ENCODE data around the gene ZFAND6.
"Not testable (repeated sequence)": the region's sequence is repeated elsewhere in the genome, so short reads cannot be mapped to it uniquely, and the experiment has no call there.

Gene ZFAND6

DNA sequence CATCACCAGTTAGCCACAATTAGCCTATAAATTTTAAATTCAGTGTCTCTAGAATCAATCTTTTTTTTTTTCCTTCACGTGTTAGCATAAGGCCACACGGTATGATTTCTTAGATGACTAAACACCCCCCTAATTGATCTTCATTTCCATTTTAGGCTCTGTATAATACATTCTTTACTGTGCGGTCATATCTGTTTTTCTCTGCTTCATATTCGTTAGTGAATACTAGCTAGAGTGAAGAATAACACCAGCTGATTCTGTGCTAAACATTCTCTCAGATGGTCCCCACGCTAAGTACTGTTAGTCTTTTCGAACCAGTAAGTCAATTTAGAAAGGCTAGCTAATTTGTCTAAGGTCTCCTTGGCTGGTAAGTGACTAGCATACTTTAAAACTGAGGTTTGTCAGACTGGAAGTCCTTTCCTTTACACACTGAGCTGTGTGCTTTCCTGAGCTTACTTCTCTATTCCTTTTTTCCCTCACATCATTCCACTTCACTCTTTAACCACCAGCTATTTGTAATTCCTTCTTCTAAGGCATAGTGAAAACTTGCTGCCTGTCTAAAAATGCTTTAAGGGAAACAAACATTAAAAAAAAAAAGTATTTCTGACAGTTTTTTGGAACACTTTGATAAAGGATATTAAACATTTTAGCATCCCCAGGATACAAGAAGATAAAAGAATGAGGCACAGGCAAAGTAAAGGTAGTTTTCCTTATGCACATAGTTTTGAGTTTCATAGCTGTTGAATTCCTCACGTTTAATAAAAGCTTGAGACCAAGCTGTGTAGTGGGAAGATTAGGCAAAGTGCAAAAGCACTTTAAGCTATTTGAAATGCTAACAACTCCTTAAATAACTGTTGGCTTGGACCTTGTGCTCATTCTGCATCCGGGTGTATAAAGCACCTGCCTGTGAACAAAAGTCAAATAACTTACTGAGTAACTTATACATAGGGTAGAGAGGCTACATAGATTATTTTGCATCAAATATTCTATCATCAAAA, 17.1 kb downstream of the ZFAND6 start:
- Histone ChIP-seq H3K9me3 (ENCODE audit: control insufficient read depth, insufficient read depth, low read length) (no peaks in the 10 kb centered on the region), H3K4me3 (ENCODE audit: low read depth, low read length) (no peak overlapping the region), H3K36me3 (ENCODE audit: control insufficient read depth, insufficient read depth, low read length) (no peaks in the 10 kb centered on the region), H3K4me1 (ENCODE audit: control insufficient read depth, insufficient read depth, low read length) (peaks cover 16% of the 10 kb centered on the region), H3K9ac (ENCODE audit: low read depth, low read length) (no peak overlapping the region), H3K27me3 (ENCODE audit: control insufficient read depth, insufficient read depth, low read length) (no peaks in the 10 kb centered on the region)

DNA sequence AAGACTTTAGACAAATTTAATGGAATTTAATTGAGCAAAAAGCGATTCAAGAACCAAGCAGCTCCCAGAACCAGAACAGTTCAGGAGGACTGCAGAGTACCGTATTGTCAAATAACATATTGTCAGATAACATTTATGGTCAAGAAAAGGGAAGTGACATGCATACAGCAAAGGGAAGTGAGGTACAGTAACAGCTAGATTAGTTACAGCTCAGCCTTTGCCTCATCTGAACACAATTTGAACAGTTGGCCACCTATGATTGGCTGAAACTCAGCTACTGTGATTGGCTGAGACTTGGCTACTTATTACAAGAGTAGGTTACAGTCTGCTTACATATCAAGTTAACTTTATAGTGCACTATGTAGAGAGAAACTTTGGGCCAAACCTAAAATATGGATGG, 21.9 kb downstream of the ZFAND6 start:
- no peaks in the 10 kb centered on the region for H3K36me3 ChIP-seq (ENCODE audit: control insufficient read depth, insufficient read depth, low read length)
- H3K27me3 ChIP-seq (ENCODE audit: control insufficient read depth, insufficient read depth, low read length) = no peaks in the 10 kb centered on the region
- peaks cover 10% of the 10 kb centered on the region for H3K4me1 ChIP-seq (ENCODE audit: control insufficient read depth, insufficient read depth, low read length)
- H3K4me3 ChIP-seq (ENCODE audit: low read depth, low read length) = no peak overlapping the region
- no peak overlapping the region for H3K9ac ChIP-seq (ENCODE audit: low read depth, low read length)
- no peaks in the 10 kb centered on the region for H3K9me3 ChIP-seq (ENCODE audit: control insufficient read depth, insufficient read depth, low read length)

DNA sequence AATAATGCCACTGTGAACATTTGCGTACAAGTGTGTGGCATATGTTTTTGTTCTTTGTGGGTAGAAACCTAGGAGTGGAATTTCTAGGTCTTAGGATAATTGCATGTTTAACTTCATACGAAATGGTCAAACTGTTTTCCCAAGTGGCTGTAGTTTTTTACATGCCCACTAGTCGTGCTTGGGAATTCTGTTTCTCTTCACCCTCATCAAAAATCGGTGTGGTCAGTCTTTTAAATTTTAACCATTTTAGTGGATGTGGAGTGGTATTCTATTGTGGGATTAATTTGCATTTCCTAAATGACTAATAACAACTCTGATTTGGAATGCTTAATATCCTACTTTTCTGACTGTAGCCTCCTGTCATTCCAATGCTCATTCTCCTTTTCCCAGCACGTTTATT, 27.6 kb downstream of the ZFAND6 start:
- H3K27me3 ChIP-seq (ENCODE audit: control insufficient read depth, insufficient read depth, low read length) = no peaks in the 10 kb centered on the region
- H3K36me3 ChIP-seq (ENCODE audit: control insufficient read depth, insufficient read depth, low read length) = no peaks in the 10 kb centered on the region
- H3K4me1 ChIP-seq (ENCODE audit: control insufficient read depth, insufficient read depth, low read length) = peaks cover 3% of the 10 kb centered on the region
- H3K9ac ChIP-seq (ENCODE audit: low read depth, low read length) = no peak overlapping the region
- H3K9me3 ChIP-seq (ENCODE audit: control insufficient read depth, insufficient read depth, low read length) = no peaks in the 10 kb centered on the region
- no peak overlapping the region for H3K4me3 ChIP-seq (ENCODE audit: low read depth, low read length)

DNA sequence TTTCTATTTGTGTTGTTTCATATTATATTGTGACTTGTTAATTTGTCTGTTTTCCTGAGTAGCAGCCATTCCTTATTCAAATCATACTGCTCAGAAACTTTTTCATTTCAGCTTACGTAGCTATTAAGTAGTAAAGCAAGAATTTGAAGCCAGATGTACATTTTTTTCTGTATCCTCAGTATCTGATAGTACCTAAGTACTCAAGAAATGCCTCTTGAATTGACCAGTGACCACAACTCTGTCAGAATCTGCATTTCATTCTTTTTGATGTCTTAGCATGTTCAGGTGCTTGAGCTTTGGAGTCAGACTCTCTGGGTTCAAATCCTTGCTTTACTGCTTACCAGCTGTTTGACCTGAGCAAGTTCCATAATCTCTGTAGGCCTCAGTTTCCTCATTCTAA, 30.6 kb downstream of the ZFAND6 start:
- Histone ChIP-seq H3K9me3 (ENCODE audit: control insufficient read depth, insufficient read depth, low read length) (no peaks in the 10 kb centered on the region), H3K4me1 (ENCODE audit: control insufficient read depth, insufficient read depth, low read length) (peaks cover 2% of the 10 kb centered on the region), H3K4me3 (ENCODE audit: low read depth, low read length) (no peak overlapping the region), H3K36me3 (ENCODE audit: control insufficient read depth, insufficient read depth, low read length) (no peaks in the 10 kb centered on the region), H3K9ac (ENCODE audit: low read depth, low read length) (no peak overlapping the region), H3K27me3 (ENCODE audit: control insufficient read depth, insufficient read depth, low read length) (no peaks in the 10 kb centered on the region)

DNA sequence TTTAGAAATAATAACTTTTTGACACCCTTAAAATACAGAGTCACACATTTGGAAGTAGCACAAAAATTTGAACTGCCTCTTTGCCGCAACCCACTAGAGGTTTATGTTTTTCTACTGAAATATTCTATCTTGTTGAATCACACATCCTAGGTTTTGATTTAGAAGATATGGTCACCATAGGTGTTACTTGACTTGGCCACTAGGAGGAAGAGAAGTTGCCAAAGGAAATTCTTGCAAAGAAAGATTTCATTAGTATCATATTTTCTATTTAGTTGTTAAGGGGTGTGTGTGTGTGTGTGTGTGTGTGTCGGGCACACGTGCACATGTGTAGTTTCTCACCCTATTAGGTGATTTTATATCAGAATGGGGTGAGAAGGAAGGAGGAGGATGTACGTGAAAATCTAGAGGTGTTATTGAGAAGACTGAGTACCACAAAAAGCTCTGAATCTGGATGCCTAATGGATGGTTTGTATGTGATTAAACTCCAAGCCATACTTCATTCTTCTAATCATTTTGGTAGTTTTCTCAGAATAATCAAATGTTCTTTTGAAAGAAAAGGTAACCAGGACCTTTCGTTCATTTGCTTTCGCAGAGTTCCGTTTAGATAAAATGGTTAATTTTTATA, 31.5 kb downstream of the ZFAND6 start:
- H3K9me3 ChIP-seq (ENCODE audit: control insufficient read depth, insufficient read depth, low read length) = no peaks in the 10 kb centered on the region
- no peak overlapping the region for H3K4me3 ChIP-seq (ENCODE audit: low read depth, low read length)
- no peaks in the 10 kb centered on the region for H3K36me3 ChIP-seq (ENCODE audit: control insufficient read depth, insufficient read depth, low read length)
- peaks cover 2% of the 10 kb centered on the region for H3K4me1 ChIP-seq (ENCODE audit: control insufficient read depth, insufficient read depth, low read length)
- no peaks in the 10 kb centered on the region for H3K27me3 ChIP-seq (ENCODE audit: control insufficient read depth, insufficient read depth, low read length)
- no peak overlapping the region for H3K9ac ChIP-seq (ENCODE audit: low read depth, low read length)

DNA sequence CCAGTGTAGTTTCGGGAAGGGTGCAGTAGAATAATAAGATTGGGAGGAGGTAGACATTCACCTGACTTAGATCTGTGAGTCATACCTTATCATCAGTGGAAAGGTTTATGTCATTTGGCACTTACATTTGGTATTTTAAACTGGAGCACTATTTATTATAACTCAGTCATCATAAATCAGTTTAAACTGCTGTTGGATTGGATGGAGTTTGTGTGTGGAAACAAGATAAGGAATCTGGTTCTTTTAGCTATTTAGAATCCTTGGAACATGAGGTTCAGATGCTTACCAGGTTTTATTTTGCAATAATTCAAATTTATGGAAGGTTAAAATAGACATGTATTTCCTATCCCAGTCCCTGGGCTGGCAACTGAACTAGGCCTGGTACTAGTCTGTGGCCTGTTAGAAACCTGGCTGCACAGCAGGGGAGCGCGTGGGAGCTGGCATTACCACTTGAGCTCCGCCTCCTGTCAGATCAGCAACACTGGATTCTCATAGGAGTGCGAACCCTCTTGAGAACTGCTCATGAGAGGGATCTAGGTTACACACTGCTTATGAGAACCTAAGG, 34.5 kb downstream of the ZFAND6 start:
- no peaks in the 10 kb centered on the region for H3K36me3 ChIP-seq (ENCODE audit: control insufficient read depth, insufficient read depth, low read length)
- no peak overlapping the region for H3K4me3 ChIP-seq (ENCODE audit: low read depth, low read length)
- no peak overlapping the region for H3K9ac ChIP-seq (ENCODE audit: low read depth, low read length)
- H3K9me3 ChIP-seq (ENCODE audit: control insufficient read depth, insufficient read depth, low read length) = no peaks in the 10 kb centered on the region
- H3K27me3 ChIP-seq (ENCODE audit: control insufficient read depth, insufficient read depth, low read length) = no peaks in the 10 kb centered on the region
- H3K4me1 ChIP-seq (ENCODE audit: control insufficient read depth, insufficient read depth, low read length) = peaks cover 2% of the 10 kb centered on the region

DNA sequence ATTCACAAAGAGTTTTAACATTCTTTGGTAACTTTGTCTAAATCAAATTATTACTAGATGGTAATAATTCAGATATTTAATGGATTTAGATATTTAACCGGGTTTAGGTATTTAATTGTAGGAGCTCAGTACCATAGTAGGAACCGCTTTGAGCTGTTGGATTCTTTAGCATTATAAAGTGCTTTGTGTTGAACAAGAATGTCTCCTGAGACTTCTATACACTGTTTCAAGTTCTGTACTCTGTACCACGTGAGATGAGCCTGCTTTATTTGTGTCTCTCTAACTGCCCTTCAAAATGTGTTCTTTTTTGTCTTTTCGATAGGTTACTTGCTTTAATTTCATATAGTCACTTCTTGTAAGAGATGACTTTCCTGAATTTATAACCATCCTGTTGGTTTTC, 36.0 kb downstream of the ZFAND6 start:
- Histone ChIP-seq H3K9me3 (ENCODE audit: control insufficient read depth, insufficient read depth, low read length) (no peaks in the 10 kb centered on the region), H3K27me3 (ENCODE audit: control insufficient read depth, insufficient read depth, low read length) (no peaks in the 10 kb centered on the region), H3K4me3 (ENCODE audit: low read depth, low read length) (no peak overlapping the region), H3K9ac (ENCODE audit: low read depth, low read length) (no peak overlapping the region), H3K36me3 (ENCODE audit: control insufficient read depth, insufficient read depth, low read length) (no peaks in the 10 kb centered on the region), H3K4me1 (ENCODE audit: control insufficient read depth, insufficient read depth, low read length) (peaks cover 2% of the 10 kb centered on the region)

DNA sequence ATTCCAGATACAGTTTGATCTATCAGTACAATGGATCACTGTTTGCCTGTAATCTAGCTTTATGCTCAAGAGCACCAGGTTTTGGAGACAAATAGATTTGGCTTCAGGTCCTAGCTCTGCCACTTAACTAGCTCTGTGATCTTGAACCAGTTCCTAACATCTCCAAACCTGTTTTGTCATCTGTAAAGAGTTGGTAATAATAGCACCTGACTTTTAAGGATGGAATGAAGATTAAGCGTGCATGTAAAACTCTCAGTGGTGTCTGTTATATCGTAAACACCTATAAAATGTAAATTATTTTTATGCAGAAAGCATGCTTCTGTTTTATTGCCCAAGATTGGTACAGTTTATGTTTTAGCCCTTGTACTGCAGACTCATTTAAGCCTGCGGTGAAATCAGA, 36.5 kb downstream of the ZFAND6 start:
- H3K9ac ChIP-seq (ENCODE audit: low read depth, low read length) = no peak overlapping the region
- no peak overlapping the region for H3K4me3 ChIP-seq (ENCODE audit: low read depth, low read length)
- H3K27me3 ChIP-seq (ENCODE audit: control insufficient read depth, insufficient read depth, low read length) = no peaks in the 10 kb centered on the region
- no peaks in the 10 kb centered on the region for H3K36me3 ChIP-seq (ENCODE audit: control insufficient read depth, insufficient read depth, low read length)
- H3K9me3 ChIP-seq (ENCODE audit: control insufficient read depth, insufficient read depth, low read length) = no peaks in the 10 kb centered on the region
- peaks cover 2% of the 10 kb centered on the region for H3K4me1 ChIP-seq (ENCODE audit: control insufficient read depth, insufficient read depth, low read length)

DNA sequence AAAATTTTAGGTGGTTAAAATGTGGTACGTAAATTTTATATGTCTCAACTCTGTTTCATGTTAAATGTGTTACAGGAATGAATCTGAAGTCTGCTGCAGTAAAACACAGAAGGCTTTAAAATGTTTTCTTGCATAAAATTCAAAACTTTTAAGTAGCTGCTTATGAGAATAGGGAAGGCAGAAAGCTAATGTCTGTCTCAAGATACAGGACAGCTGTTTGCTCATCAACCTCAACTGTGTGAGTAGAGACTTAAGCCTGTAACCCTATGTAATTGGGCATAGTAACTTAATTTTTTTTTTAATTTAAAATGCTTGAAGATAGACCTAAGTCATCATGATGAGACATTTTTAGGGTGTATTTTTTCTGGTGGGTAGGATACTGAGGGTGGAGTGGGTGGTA, 38.9 kb downstream of the ZFAND6 start:
- H3K9ac ChIP-seq (ENCODE audit: low read depth, low read length) = no peak overlapping the region
- no peaks in the 10 kb centered on the region for H3K36me3 ChIP-seq (ENCODE audit: control insufficient read depth, insufficient read depth, low read length)
- H3K9me3 ChIP-seq (ENCODE audit: control insufficient read depth, insufficient read depth, low read length) = no peaks in the 10 kb centered on the region
- peaks cover 2% of the 10 kb centered on the region for H3K4me1 ChIP-seq (ENCODE audit: control insufficient read depth, insufficient read depth, low read length)
- no peak overlapping the region for H3K4me3 ChIP-seq (ENCODE audit: low read depth, low read length)
- H3K27me3 ChIP-seq (ENCODE audit: control insufficient read depth, insufficient read depth, low read length) = no peaks in the 10 kb centered on the region

DNA sequence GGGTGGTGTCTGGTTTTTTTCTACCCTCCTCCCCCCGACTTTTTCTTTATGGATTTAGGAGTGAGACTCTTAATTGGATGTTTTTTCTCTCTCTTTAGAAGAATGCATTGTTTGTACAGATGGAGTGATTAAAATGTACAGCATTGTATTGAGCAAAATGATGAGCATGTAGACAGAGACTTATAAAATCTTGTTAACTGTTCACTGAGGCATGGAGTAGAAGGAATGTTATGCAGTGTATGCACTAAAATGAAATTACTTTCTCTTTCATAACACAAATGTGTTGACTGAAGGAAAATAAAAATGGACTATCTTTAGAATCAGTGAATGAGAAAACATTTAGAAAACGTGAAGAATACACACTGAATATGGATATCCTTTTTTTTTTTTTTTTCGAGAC, 39.8 kb downstream of the ZFAND6 start:
- Histone ChIP-seq H3K4me3 (ENCODE audit: low read depth, low read length) (no peak overlapping the region), H3K9me3 (ENCODE audit: control insufficient read depth, insufficient read depth, low read length) (no peaks in the 10 kb centered on the region), H3K9ac (ENCODE audit: low read depth, low read length) (no peak overlapping the region), H3K36me3 (ENCODE audit: control insufficient read depth, insufficient read depth, low read length) (no peaks in the 10 kb centered on the region), H3K4me1 (ENCODE audit: control insufficient read depth, insufficient read depth, low read length) (no peaks in the 10 kb centered on the region), H3K27me3 (ENCODE audit: control insufficient read depth, insufficient read depth, low read length) (no peaks in the 10 kb centered on the region)

DNA sequence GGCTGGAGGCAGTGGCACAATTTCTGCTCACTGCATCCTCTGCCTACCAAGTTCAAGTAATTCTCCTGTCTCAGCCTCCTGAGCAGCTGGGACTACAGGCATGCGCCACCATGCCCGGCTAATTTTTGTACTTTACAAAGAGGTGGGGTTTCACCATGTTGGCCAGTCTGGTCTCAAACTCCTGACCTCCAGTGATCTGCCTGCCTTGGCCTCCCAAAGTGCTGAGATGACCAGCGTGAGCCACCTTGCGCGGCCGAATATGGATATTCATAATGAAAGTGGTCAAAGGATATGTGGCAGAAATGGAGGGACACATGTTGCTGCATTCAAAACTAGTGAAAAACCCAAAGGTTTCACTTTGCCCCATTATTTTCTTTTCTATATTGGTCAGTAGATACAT, 40.2 kb downstream of the ZFAND6 start:
- H3K9ac ChIP-seq (ENCODE audit: low read depth, low read length); H3K27me3 ChIP-seq (ENCODE audit: control insufficient read depth, insufficient read depth, low read length); H3K9me3 ChIP-seq (ENCODE audit: control insufficient read depth, insufficient read depth, low read length); H3K4me1 ChIP-seq (ENCODE audit: control insufficient read depth, insufficient read depth, low read length); H3K4me3 ChIP-seq (ENCODE audit: low read depth, low read length); H3K36me3 ChIP-seq (ENCODE audit: control insufficient read depth, insufficient read depth, low read length): not testable (repeated sequence)

DNA sequence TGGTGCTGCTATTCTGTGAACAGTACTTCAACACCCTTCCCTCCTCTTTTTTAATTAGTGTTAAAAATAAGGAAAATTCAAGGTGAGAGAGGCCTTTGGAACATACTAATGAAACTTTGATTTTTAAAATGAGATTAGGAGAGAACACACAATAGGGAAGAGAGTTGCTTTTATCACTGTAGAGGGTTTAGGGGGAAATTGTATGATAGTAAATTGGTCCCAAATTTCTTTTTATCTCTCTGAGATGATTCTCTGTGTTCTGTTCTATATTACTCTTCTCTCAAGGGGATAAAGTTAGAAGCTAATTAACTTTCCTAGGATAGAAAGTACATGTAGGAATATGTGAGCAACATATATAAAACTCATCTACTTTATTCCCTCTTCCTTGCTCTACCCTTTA, 40.8 kb downstream of the ZFAND6 start:
- Histone ChIP-seq H3K27me3 (ENCODE audit: control insufficient read depth, insufficient read depth, low read length) (no peaks in the 10 kb centered on the region), H3K36me3 (ENCODE audit: control insufficient read depth, insufficient read depth, low read length) (no peaks in the 10 kb centered on the region), H3K4me3 (ENCODE audit: low read depth, low read length) (no peak overlapping the region), H3K4me1 (ENCODE audit: control insufficient read depth, insufficient read depth, low read length) (no peaks in the 10 kb centered on the region), H3K9ac (ENCODE audit: low read depth, low read length) (no peak overlapping the region), H3K9me3 (ENCODE audit: control insufficient read depth, insufficient read depth, low read length) (no peaks in the 10 kb centered on the region)

All from iPS-15b (cell line).